ENCODE measurements around the gene SETDB2.

DNA sequence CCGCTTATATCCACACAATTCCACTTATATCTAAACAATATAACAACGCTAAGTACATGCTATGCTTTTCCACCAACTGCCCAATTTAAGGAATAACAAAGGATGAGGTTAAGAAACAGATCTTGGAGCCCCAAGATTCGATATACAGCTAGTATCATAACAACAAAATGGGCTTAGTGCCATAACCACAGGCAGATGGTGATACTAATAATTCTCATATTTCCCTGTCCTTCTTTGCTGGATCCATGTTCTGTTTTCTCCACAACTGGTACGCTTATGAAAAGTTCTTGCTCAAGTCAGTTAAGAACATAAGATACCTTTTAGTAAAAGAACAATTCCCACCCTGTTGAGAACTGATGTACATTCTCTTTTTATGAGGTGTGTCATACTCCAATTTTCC, 34.1 kb upstream of the SETDB2 start:
- no peak for TF ChIP-seq CTCF (IDR thresholded peaks at IDR 0.05)
- no peak for TF ChIP-seq ZNF396 (CRISPR knock-in tag; IDR thresholded peaks at IDR 0.05; ENCODE audit: borderline replicate concordance)
- TF ChIP-seq, protein P1, sequence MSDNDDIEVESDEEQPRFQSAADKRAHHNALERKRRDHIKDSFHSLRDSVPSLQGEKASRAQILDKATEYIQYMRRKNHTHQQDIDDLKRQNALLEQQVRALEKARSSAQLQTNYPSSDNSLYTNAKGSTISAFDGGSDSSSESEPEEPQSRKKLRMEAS (CRISPR knock-in tag; IDR thresholded peaks at IDR 0.05): no peak
- TF ChIP-seq ATF3 (CRISPR knock-in tag; conservative IDR thresholded peaks at IDR 0.05): no peak
